ENCODE results near the gene FBXW4. TPM values are rescaled to one million over a fixed set of nuclear protein-coding genes. Genes with fewer than 3 reads are reported as not detected.

The FBXW4 gene
- total and polyA plus RNA-seq, 2 of the 8 experiments (the other 6 are each of a cell fraction or from before 2014, with no cell fraction given): 29.0 to 32.8 TPM

DNA sequence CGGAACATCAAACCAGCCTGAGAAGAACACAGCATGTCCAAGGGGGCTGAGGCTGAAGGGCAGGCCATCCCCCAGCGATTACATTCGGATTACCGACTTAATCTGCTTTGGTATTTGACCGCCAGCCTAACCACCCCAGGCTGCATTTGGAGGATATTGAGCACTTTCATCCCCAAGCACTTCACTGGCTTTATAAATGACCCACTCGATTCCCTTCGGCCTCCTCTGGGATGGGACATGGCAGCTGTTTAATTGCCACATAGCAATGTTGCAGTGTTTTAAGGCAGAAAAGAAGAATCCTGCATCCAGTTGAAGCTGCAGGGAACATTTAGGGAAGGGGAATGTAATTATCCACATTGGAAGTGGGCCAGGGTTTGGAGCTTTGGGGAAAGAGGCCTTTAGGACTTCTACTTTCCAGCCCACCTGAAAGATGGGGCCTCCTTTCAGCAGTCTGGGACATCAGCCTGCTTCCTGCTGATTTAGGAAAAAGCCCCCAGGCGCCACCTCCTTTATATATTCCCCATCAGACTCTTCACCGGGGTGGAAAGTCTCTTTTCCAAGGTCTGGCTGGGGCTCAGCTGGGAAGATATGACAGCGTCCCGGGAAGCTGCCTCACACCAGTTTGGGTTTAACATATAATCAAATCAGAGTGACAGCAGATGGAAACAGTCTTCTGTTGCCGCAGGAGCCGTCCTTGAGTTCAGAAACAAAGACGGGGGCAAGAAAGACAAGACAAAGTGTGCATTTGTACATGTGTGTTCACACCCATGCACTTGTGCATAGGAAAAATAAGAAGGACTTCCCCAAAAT lies 97.7 kb downstream of the FBXW4 start:
- no peak overlapping the region for H3K23ac ChIP-seq (ENCODE audit: insufficient read length)
- H3K36me3 ChIP-seq (ENCODE audit: control insufficient read depth in 2 of 4, insufficient read depth in 4 of 4, low read length in 3 of 4): no peaks in the 10 kb centered on the region; a peak in 1 of 8 replicates
- FAIRE-seq (no peak), DNase-seq (ENCODE audit: low read depth in 1 of 2, low spot score in 2 of 2) (no peak)
- no peak overlapping the region for H2BK20ac ChIP-seq (ENCODE audit: low read length)
- H3K23me2 ChIP-seq (ENCODE audit: low read depth, low read length): no peaks in the 10 kb centered on the region
- H3K4me1 ChIP-seq (replicated peaks in 1 of 4; ENCODE audit: control insufficient read depth in 3 of 4, insufficient read depth in 4 of 4, low read length in 3 of 4): peaks cover 0 to 1% (median 0%) of the 10 kb centered on the region in 4 experiments; a peak in 2 of 7 replicates
- no peak overlapping the region for H3K9ac ChIP-seq (replicated peaks in 1 of 4; ENCODE audit: extremely low read depth in 1 of 4, low read depth in 3 of 4, low read length in 3 of 4)
- no peak overlapping the region for H3K4me2 ChIP-seq (ENCODE audit: insufficient read depth in 1 of 2, low read depth in 2 of 2, low read length in 2 of 2)
- no peak overlapping the region for H3K18ac ChIP-seq (ENCODE audit: extremely low read depth, low read length)
- no peaks in the 10 kb centered on the region for H3K27me3 ChIP-seq (replicated peaks in 1 of 4; ENCODE audit: control insufficient read depth in 3 of 4, extremely low read depth in 1 of 4, insufficient read depth in 3 of 4, low read length in 3 of 4)
- TF ChIP-seq RFX5 (IDR thresholded peaks at IDR 0.05; ENCODE audit: borderline replicate concordance, low read depth, low read length): no peak
- no peak for TF ChIP-seq SAP30 (IDR thresholded peaks at IDR 0.05; ENCODE audit: insufficient read depth, insufficient replicate concordance, low read length)
- 0 out of 2 replicates have a peak, but pooled peaks have one; percentile 18 for TF ChIP-seq TEAD4 (IDR thresholded peaks at IDR 0.05; ENCODE audit: low read depth, low read length)
- no peak for TF ChIP-seq GABPA (IDR thresholded peaks at IDR 0.05; ENCODE audit: borderline replicate concordance, insufficient read depth, low read length)
- H3K79me2 ChIP-seq (ENCODE audit: control insufficient read depth in 1 of 2, insufficient read depth in 2 of 2, low read length in 2 of 2): no peaks in the 10 kb centered on the region
- no peak overlapping the region for H3K4me3 ChIP-seq (ENCODE audit: extremely low read depth in 1 of 4, insufficient read depth in 2 of 4, low read depth in 3 of 4, low read length in 4 of 4)
- no peak overlapping the region for H2BK15ac ChIP-seq (ENCODE audit: low read length)
- no peaks in the 10 kb centered on the region for H3K79me1 ChIP-seq (ENCODE audit: low read depth, low read length)
- H4K8ac ChIP-seq (ENCODE audit: extremely low read depth, insufficient read depth, low read length): no peak overlapping the region
- H3K9me3 ChIP-seq (ENCODE audit: insufficient read depth in 2 of 2, low read depth in 1 of 2, low read length in 1 of 2): no peaks in the 10 kb centered on the region
- no peak overlapping the region for H3K4ac ChIP-seq (replicated peaks; ENCODE audit: insufficient read length, low read depth, low read length)
- no peak overlapping the region for H2AFZ ChIP-seq (ENCODE audit: low read length)
- H3K14ac ChIP-seq (ENCODE audit: insufficient read length): no peak overlapping the region
- POLR2A ChIA-PET (ENCODE audit: partially characterized antibody): interaction anchor here (0.7 to 2.1 kb wide), 4 partner anchors 10 to 221 kb away, joined by 3 to 6 read pairs (median 4); partner anchors contain the start of genes DPCD, FBXW4, OGA and POLL
- 82% methylated on average over 14 of the region's 14 CpGs; no CpG with 5 or more reads in 1 of the 2 experiments for WGBS, 2 experiments (ENCODE audit: extremely low coverage in 1 of 2, insufficient coverage in 1 of 2, insufficient read length in 1 of 2, insufficient replicate concordance in 2 of 2, low coverage in 1 of 2, low lambda C conversion rate in 2 of 2, missing lambda C conversion rate in 1 of 2)
- no peak overlapping the region for H4K91ac ChIP-seq (replicated peaks; ENCODE audit: insufficient read length, low read length)
- no peak overlapping the region for H3K56ac ChIP-seq (replicated peaks; ENCODE audit: insufficient read length, low read depth, low read length)
- H2BK120ac ChIP-seq (replicated peaks; ENCODE audit: low read depth, low read length): no peak overlapping the region
- CTCF ChIA-PET (ENCODE audit: partially characterized antibody): interaction anchor here (0.9 to 17.3 kb wide), 6 partner anchors 16 to 383 kb away, joined by 3 to 246 read pairs (median 4); partner anchors contain the start of gene NPM3
- no peak overlapping the region for H2BK5ac ChIP-seq (ENCODE audit: low read depth, low read length)
- H4K5ac ChIP-seq (ENCODE audit: insufficient read length, low read depth, low read length): no peak overlapping the region
- H2AK5ac ChIP-seq (ENCODE audit: low read depth, low read length): no peak overlapping the region
- no peaks in the 10 kb centered on the region for H4K20me1 ChIP-seq (replicated peaks in 1 of 2; ENCODE audit: control insufficient read depth in 1 of 2, insufficient read depth in 2 of 2, low read length in 2 of 2)
- no peak overlapping the region for H3K27ac ChIP-seq (ENCODE audit: low read depth, low read length)
- H2BK12ac ChIP-seq (ENCODE audit: low read depth, low read length): no peak overlapping the region

All from H1 (cell line).